ENCODE results near the gene MAGI1.
"Not testable (repeated sequence)": the region's sequence is repeated elsewhere in the genome, so short reads cannot be mapped to it uniquely, and the experiment has no call there.

Gene MAGI1

DNA sequence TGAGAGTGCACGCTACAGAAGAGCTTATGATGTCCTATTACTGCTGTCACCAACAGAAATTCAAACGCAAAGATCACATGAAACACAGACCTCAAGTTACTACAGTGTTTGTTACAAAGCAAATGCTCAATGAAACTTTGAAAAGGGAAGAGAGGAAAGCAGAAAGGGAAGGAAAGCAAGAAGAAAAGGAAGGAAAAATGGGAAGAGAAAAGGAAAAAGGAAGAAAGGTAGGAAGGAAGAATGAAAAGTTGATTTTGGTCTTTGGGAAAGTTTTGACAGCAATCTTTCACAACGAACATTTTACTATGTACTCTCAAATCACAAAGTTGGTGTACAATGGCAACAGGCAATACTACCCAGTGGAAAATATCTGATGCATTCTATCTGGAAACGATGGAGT is 514.8 kb downstream of the MAGI1 start:
- DNase-seq (ENCODE audit: low read depth) = no peak

DNA sequence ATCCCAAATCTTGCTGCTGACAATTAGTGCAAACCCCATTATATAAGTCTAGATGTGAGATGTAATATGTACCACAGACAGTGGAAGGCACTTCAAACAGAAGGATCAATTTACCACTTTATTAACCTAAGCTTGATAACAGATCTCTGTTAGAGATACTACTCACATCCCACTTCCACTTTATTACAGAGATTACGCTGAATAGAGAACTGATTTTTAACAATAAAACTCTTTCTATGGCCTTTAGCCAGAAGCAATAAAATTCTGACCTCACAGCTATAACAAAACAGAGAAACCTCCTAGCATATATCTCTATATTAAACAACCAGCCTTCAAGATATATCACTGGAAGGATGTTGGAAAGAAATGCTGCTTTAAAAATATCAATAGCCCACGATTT is 517.7 kb downstream of the MAGI1 start:
- no peak for DNase-seq (ENCODE audit: low read depth)

DNA sequence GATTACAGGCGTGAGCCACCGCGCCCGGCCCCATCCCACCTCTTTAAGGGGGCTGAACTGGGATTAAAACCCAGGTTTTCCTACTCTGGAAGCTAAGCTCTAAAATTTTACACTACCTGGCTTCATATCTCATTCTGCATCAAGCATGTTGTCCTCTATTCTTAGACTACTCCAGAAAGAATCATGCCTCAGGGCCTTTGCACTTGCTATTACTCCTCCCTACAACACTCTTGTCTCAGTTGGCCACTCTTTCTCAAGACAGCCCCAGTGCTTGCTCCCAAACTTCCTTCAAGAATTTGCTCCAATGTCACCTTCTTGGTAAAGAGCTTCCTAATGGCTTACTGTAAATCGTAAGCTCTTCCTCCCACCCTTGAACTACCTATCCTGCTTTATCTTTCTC is 521.7 kb downstream of the MAGI1 start:
- no peak for DNase-seq (ENCODE audit: low read depth)

DNA sequence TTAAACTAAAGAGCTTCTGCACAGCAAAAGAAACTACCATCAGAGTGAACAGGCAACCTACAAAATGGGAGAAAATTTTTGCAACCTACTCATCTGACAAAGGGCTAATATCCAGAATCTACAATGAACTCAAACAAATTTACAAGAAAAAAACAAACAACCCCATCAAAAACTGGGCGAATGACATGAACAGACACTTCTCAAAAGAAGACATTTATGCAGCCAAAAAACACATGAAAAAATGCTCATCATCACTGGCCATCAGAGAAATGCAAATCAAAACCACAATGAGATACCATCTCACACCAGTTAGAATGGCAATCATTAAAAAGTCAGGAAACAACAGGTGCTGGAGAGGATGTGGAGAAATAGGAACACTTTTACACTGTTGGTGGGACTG is 524.4 kb downstream of the MAGI1 start:
- DNase-seq (ENCODE audit: low read depth) = not testable (repeated sequence)

DNA sequence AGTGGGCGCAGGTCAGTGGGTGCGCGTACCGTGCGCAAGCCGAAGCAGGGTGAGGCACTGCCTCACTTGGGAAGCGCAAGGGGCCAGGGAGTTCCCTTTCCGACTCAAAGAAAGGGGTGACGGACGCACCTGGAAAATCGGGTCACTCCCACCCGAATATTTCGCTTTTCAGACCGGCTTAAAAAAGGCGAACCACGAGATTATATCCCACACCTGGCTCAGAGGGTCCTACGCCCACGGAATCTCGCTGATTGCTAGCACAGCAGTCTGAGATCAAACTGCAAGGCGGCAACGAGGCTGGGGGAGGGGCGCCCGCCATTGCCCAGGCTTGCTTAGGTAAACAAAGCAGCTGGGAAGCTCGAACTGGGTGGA is 529.3 kb downstream of the MAGI1 start:
- not testable (repeated sequence) for DNase-seq (ENCODE audit: low read depth)

DNA sequence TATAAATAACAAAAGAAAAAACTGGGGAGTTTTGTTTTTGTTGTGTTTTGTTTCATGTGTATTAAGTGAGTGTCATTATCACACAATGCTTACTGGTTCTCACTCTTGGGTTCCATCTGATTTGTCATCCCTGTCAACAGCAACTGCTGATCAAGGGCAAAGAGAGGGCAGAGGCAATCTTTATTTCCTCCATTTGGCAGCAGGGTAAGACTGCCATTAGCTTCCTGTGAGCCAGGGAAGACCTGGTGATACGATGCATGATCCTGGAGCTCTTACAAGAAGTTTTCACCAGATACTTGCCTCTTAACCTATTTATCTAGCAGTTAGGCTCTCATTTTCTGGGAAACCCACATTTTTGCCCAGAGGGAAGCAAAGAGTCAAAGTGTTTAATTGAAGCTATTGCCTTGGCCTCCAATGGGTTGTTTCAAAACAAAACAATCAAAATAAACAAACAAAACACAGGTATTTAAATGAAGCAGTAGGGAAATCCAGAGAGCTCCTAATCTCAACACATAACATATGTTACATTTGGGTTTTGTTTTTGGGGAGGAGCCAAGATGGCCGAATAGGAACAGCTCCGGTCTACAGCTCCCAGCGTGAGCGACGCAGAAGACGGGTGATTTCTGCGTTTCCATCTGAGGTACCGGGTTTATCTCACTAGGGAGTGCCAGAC is 529.8 kb downstream of the MAGI1 start:
- no peak for DNase-seq (ENCODE audit: low read depth)

DNA sequence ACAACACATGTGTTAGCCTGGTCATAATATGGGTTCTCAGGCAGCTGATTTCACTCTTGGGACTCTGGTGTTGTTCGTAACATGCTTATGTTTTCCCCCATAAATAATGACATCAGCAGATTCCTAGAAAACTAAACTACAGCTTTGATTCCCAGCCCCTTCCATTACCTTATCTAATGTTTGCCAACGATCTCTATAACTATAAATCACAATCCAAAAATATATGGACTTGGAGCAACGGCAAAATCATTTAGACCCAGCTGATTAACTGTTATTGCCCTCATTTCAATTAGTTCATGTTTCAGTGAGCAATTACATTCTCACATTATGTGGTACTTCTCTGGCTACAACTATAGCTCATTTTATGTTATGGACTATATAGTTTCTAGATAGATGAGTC is 531.3 kb downstream of the MAGI1 start:
- DNase-seq (ENCODE audit: low read depth) = no peak

DNA sequence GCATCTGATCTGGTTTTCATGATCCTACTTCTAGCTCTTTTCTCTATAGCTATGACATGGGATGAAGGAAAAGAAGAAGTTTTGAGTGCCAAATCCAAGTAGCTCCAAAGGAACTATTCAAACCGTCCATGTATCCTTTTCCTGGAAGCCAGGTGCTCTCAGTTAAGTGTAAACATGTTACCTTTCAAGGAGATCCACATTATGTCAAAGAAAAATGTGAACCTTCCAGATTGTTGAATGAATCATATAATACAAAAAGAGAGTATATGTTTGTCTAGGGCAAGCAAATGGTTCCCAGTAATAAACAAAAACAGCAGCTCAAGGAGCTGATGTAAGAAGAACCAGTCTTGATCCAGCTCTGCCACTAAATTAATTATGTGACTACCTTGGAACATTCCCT is 534.9 kb downstream of the MAGI1 start:
- DNase-seq (ENCODE audit: low read depth) = no peak

DNA sequence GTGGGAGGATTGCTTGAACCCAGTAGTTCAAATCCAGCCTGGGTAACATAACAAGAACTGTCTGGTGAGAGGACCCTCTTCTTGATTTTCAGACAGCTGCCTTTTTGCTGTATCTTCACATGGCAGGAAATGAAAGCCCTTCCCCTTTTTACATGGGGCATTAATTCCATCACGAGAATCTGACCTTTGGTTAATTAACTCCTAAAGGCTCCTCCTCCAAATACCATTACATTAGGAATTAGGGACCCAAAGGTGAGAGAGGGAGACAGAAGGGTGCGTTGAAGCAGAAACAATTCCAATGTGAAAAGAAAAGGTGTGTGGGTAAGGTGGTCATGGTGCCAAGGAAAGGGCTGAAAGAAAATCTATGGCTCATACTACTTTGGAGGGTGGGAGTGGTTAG is 536.2 kb downstream of the MAGI1 start:
- no peak for DNase-seq (ENCODE audit: low read depth)

DNA sequence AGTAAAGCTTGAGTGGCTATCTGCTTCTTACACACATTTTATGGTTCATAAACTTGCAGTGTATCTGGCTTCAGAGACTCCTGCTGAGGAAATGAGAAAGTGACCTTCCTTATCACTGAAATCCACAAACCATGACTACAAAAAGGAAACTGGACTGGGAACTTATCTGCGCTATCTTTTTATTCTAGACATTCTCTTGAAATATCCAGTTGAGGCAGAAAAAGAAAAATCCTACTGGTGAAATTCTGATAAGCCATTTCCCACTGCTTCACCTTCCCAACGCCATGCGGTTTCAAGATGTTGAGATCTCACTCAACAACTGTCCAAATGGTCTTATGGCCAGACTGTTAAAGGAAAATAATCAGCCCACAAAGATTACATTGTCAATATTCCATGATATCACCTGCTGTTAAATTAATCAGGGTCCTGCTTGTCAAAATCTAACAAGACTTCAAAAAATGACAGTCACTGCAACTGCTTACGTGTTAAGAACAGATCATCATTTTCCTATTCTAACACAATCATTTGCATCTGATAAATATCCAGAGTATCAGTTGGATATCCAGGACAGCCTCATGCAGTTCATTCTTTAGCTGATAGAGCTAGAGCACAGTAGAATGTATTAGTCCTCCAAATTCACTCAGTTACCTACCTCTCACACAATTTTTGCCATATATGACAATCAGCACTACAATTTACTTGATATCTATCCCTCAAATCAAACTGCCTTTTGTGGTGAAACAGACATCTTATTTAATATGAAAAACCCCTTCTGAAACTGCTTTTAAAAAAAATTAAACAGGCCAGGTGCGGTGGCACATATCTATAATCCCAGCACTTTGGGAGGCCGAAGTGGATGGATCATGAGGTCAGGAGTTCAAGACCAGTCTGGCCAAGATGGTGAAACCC is 538.1 kb downstream of the MAGI1 start:
- DNase-seq (ENCODE audit: low read depth) = no peak

DNA sequence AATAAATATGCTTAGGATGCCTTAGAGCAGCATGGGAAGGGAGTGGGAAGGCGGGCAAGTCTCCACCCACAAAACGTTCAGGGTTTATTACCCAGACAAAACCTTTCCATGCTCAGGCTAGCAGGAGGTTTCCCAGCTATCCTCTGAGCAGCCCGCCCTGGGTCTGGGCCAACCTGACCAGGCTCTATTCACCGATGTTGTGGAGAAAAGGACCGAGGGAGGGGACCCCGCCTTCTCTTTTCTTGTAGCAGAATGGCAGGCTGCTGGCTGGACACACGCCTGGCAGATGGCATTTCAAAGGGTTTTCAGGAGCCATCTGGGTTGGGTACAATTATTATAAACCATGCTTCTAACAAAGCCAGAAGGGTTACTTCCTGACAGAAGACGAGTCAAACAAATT is 540.9 kb downstream of the MAGI1 start:
- no peak for DNase-seq (ENCODE audit: low read depth)

DNA sequence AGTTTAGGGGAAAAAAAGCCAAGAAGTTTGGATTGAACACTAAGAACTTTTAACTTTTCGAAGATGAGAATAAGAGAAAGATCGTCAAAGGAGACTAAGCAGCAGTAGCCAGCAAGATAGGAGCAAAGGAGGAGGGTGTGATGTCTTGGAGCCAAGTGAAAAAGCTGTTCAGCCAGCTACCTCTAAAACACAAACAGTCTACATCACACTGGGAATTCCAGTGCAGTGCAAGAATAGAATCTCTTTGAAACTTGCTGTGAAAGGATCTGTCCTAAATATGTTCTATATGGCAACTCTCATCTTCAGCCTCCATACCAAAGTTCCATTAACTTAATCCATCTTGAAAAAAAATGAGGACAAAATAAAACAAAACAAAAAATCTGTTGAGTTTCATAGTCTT is 541.5 kb downstream of the MAGI1 start:
- DNase-seq (ENCODE audit: low read depth) = no peak

DNA sequence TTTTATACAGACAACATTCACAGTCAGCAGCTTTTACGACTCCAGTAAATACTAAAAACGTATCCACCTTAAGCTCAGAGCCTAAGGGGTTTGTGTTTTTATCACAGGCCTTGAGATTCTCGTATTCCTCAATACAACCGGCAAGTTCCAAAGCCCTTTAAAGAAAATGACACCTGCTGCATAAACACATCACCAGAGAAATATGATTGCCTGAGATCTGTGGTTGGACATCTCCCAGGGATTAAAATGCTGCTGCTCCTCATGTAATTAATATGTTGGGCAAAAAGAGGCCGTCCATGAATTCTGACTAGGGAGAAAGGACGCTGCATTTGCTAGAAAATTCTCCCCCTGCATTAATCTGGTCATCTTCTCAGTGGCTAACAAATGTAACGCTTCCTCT is 544.8 kb downstream of the MAGI1 start:
- DNase-seq (ENCODE audit: low read depth) = no peak

DNA sequence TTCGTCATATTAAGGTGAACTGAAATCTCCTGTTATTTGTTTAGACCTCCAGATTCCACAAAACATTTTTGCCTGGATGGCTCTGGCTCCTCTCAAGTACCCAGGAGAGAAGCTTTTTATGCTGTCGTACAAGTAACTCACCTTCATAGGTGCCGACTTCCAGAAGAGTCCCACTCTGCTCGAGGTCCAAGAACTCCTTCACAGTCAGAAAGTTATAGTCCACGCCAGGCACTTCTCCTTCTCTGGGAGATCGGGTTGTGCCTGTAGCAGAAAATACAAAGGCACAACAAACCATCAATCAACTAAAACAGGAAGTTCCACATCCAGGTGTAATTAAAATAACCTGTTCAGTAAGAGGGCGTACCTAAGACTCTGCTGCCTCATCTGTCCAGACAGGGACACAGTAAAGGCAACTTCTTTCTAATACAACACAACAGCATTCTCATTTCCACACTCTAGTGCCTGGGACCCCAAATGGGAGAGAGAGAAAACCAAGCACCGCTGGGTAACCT is 545.3 kb downstream of the MAGI1 start:
- DNase-seq (ENCODE audit: low read depth) = no peak

DNA sequence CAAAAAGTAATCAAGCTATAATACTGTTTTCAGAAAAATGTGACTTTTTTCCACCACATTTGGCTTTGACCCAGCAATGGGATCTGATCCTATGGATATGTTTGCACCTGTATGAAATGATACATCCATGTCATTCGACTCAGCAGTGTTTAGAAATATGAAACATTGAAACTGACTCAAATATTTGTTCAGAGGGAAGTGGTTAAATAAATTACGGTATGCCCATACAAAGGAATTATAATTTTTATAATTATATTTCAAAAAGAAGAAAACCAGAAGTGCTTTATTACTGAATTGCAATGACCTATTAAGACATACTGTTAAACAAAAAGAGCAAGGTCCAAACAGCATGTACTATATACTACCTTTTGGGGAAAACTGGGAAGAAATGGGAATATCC is 546.5 kb downstream of the MAGI1 start:
- no peak for DNase-seq (ENCODE audit: low read depth)

DNA sequence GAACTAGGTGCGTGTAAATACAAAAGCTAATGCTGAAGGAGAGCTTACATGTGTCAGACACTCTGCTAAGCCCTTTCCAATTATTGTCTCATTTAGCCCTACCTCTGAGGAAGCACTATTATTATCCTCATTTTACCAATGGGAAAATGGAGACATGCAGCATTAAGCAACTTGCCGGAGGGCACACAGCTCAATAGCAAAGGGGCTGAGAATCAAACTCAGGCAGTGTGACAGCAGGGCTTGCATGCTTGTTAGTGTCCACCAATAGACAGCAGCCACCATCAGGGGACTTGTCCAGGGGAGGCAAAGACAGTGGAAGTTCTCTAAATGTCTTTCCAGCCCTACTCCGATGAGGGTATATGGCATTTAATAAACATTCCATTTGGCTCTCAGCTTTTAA is 548.6 kb downstream of the MAGI1 start:
- no peak for DNase-seq (ENCODE audit: low read depth)

DNA sequence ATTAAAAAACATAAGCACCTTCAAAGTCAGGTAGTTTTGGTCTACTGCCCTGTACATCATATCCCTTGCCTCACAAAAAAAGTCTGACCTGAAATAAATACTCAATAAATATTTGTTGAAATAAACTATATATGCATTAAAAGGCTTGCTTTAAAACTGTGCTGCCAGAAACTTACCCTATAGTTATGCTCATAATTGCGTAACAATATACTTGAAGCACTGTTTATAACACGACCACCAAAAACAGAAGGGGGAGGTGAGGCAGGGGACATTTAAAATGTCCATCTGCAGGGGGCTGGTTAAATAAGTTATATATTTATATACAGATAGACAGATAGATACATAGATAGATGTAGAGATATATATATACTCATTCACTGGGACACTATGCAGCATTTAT is 549.5 kb downstream of the MAGI1 start:
- no peak for DNase-seq (ENCODE audit: low read depth)

DNA sequence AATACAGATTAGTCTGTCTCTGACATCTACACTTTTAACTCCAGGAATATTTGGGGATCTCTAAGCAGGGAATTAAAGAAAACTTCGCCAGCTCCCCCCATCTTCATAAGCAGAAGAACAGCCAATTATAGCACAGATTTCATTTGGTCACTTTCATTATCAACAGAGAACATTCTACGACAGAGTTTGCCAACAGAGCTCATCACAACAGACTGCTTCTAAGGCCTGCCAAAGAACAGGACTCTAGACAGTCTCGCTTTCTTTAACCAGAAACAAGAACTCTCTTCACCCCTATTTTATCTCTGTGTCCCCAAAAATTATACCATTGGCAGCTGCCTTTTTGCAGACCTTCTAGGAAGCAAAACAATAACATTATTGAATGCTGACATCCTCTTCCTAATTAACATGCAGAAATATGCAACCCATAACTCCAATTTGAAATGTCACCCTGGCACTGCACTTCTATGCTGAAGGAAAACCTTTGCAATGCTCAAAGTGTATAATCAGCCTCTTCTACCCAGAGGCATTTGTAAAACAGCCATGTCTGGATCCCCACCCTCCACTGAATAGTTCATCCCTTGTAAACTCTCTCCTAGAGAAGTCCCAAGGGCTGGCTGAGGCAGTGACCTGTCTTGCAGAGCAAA is 552.8 kb downstream of the MAGI1 start:
- no peak for DNase-seq (ENCODE audit: low read depth)

DNA sequence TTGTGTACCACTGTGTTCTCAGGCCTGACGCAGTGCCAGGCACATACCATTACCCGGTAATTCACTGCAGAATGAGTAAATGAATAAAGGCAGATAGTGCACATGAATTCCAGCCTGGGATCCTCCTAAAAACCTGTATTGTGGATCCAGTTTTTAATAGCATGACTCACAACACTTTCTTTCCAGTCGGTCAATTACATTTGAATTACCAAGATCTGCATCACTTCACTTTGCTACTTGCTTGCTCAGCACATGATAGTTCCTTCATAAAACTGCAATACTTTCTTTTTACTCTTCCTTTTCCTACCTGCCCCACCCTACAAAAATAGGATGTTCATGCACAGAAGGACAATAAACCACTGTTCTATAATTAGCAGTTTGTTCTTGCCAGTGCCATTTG is 553.8 kb downstream of the MAGI1 start:
- no peak for DNase-seq (ENCODE audit: low read depth)

DNA sequence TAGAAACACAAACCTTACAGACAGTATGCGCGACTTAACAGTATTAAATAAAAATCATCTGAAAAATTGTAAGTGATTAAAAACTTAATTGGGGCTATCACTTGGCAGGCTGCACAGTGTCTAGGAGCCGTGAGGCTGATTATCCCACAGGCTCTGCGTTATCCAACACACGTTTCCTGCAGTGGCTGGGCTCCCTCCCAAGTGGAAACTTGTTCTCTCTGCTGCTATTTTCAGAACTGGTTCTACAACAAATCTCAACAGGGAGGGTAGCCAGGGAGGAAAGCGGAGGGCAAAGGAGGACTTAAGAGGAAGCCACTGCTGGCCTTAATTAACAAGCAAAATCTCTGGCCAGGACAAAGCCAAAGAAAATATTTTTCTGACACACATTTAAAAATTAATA is 555.2 kb downstream of the MAGI1 start:
- DNase-seq (ENCODE audit: low read depth) = no peak

DNA sequence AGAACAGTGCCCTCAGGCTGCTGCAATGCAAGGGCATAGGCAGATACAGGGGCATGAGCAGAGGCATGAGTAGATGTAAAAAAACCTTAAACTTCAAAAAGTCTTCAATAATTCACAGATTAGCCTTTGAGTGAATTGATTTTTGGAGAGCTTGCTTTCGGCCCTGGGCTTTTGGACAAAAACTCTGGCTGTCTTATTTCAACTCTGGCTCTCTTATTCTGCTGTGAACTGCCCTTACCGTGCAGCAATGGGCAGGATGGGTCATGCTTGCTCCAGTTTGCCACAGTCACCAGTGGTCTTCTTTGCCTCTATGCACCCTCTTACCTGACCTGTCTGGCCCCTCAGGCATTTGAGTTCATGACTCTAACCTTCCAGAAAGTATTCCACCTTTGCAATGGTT is 555.7 kb downstream of the MAGI1 start:
- no peak for DNase-seq (ENCODE audit: low read depth)

DNA sequence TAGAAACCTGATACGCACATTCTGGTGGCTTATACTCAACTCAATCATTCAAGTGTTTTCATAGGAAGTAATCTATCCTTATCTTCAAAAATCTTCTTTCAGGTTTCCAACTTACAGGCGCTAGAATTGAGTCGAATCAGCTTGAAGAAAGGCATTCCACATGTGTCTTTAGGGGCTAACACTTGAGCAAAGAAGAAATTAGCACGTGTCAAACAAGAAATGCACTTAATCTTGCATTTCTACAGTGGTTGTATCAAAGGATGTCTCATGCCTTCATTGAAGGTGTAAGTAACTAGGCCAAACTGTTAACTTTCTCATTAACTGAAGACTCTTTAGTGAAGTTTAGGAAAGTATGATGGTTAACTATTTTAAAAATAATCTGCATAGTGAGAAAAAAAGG is 557.6 kb downstream of the MAGI1 start:
- DNase-seq (ENCODE audit: low read depth) = no peak

DNA sequence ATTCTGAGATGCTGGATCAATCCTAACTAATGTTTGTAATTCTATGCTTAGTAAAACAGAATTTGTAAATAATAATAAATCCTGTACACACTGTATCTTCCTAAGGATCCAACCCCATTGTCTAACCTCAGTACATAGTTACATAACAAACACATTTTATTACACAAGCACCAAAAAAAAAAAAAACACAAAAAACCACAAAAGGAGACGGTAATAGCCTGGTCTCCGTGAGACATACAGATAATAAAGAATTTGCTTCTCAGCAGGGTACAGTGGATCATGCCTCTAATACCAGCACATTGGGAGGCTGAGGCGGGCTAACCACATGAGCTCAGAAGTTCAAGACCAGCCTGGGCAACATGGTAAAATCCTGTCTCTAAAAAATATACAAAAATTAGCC is 558.7 kb downstream of the MAGI1 start:
- no peak for DNase-seq (ENCODE audit: low read depth)

Measured in stimulated activated CD8-positive, alpha-beta memory T cell treated with anti-CD3 and anti-CD28 coated beads, Interleukin-15, amount 100 ng/mL, for 24 hours (primary cell).